ACC112 (cell line): ENCODE data around the gene TBX4.
"Not testable (repeated sequence)": the region's sequence is repeated elsewhere in the genome, so short reads cannot be mapped to it uniquely, and the experiment has no call there.

Experiments used
- H2AFZ ChIP-seq: fragments of 200-600 bp; sonication (generic); one replicate; pipeline ENCODE4 v1.6.0; 2017; ENCODE audit warnings: antibody characterized with exemption, low read length; ENCODE audit not compliant: unreplicated experiment
- H3K27ac ChIP-seq: fragments of 200-600 bp; sonication (generic); 2 replicates; pipeline ENCODE4 v1.5.1; 2014; ENCODE audit warnings: low read depth, mild to moderate bottlenecking, antibody characterized with exemption, low read length, moderate library complexity
- H3K27me3 ChIP-seq: fragments of 200-600 bp; sonication (generic); 2 replicates; pipeline ENCODE4 v1.6.1; 2014; ENCODE audit warnings: mild to moderate bottlenecking, antibody characterized with exemption, low read length, moderate library complexity, mixed read lengths; ENCODE audit not compliant: insufficient read depth
- H3K36me3 ChIP-seq: fragments of 200-600 bp; sonication (generic); 2 replicates; pipeline ENCODE4 v1.6.1; 2016; ENCODE audit warnings: mild to moderate bottlenecking, antibody characterized with exemption, low read length, moderate library complexity, mixed read lengths; ENCODE audit not compliant: insufficient read depth
- H3K4me1 ChIP-seq: fragments of 200-600 bp; sonication (generic); one replicate; pipeline ENCODE4 v1.6.1; 2016; ENCODE audit warnings: low read length, mixed read lengths; ENCODE audit not compliant: insufficient read depth, unreplicated experiment, control insufficient read depth
- H3K4me3 ChIP-seq: fragments of 200-600 bp; sonication (generic); 2 replicates; pipeline ENCODE4 v1.5.1; 2014; ENCODE audit warnings: mild to moderate bottlenecking, low read depth, low read length
- H3K79me2 ChIP-seq: fragments of 200-600 bp; sonication (generic); one replicate; pipeline ENCODE4 v1.6.0; 2016; ENCODE audit warnings: low read length; ENCODE audit not compliant: control insufficient read depth, unreplicated experiment, insufficient read depth

Gene TBX4

GRCh38 chr17:61507383-61508066 lies 55.3 kb downstream of the TBX4 start:
- Histone ChIP-seq H3K36me3 (no peaks in the 10 kb centered on the region), H3K4me3 (no peak overlapping the region), H3K4me1 (peaks cover 8% of the 10 kb centered on the region), H3K79me2 (no peaks in the 10 kb centered on the region), H3K27me3 (no peaks in the 10 kb centered on the region), H3K27ac (no peak overlapping the region), H2AFZ (no peak overlapping the region)

DNA sequence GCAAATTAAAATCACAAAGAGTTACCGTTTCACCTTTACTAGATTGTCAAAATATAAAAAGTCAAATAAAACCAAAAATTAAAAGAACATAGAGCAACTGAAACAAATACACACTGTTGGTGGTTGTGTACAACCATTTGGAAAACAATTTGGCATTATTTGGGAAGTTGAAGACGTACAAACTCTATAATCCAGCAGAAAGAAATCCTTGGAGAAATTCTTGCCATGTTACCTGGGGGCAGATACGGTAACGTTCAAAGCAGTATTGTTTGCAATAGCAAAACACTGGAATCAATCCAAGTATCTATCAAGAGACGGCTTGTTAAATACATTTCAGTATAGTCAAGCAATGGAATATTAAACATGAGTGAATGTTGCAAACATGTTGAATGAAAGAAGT lies 56.7 kb downstream of the TBX4 start:
- no peak overlapping the region for H2AFZ ChIP-seq
- H3K27me3 ChIP-seq, result no peaks in the 10 kb centered on the region
- H3K4me1 ChIP-seq, result peaks cover 8% of the 10 kb centered on the region
- no peaks in the 10 kb centered on the region for H3K79me2 ChIP-seq
- H3K36me3 ChIP-seq, result no peaks in the 10 kb centered on the region
- H3K27ac ChIP-seq, result no peak overlapping the region
- no peak overlapping the region for H3K4me3 ChIP-seq

DNA sequence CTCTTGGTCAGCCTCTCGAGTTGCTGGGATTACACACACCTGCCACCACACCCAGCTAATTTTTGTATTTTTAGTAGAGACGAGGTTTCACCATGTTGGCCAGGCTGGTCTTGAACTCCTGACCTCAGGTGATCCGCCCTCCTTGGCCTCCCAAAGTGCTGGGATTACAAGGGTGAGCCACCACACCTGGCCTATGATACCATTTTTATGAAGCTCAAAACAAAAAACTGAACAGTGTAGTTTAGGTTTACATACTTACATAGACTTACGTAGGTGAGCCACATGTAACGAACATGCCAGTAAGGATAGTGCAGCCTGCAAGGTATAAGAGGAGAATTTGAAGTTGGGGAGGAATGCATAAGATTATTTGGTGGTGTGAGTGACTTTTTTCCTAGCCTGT lies 57.2 kb downstream of the TBX4 start:
- not testable (repeated sequence) for H3K36me3 ChIP-seq, H3K27ac ChIP-seq, H3K4me3 ChIP-seq, H3K4me1 ChIP-seq, H2AFZ ChIP-seq, H3K79me2 ChIP-seq, H3K27me3 ChIP-seq

DNA sequence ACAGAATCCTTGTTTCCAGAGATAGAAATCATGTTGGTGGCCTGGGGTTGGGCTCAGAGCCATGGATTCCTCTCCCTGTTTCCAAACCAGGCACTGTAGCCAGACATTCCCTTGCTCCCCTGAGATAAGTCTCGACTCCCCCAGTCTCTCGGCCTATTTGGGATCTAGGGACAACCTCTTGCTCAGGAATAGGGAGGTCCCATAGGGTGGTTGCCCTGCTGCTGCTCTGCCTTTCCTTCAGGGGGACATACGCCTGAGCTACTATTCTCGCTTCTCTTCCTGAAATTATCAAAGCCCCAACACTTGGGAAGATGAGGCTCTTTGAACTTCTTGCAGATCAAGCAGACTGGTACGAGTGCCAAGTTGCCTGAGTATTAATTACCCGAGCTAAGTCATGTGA lies 58.0 kb downstream of the TBX4 start:
- H3K4me1 ChIP-seq, result no peaks in the 10 kb centered on the region
- no peaks in the 10 kb centered on the region for H3K79me2 ChIP-seq
- H3K4me3 ChIP-seq, result no peak overlapping the region
- no peak overlapping the region for H2AFZ ChIP-seq
- no peaks in the 10 kb centered on the region for H3K36me3 ChIP-seq
- H3K27ac ChIP-seq, result no peak overlapping the region
- no peaks in the 10 kb centered on the region for H3K27me3 ChIP-seq

DNA sequence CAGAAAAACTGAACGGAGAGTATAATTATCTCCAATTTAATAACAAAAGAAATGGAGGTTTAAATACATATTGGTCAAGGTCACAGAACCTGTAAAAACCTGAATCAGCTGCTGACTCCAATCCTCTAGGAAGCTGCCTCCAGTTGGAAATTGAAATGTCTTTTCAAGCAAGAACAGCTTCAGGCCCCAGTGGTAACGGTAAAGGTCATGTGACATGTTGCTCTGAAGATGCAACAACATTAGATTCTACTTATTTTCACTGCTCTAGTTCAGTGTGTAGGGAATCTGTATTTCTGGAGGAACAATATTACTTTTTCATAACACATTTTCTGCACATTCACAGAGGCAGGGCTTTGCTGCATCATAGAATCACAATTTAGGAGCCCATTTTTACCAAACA lies 58.8 kb downstream of the TBX4 start:
- no peaks in the 10 kb centered on the region for H3K36me3 ChIP-seq
- H3K4me3 ChIP-seq, result no peak overlapping the region
- H3K79me2 ChIP-seq, result no peaks in the 10 kb centered on the region
- no peaks in the 10 kb centered on the region for H3K27me3 ChIP-seq
- no peak overlapping the region for H3K27ac ChIP-seq
- H2AFZ ChIP-seq, result no peak overlapping the region
- H3K4me1 ChIP-seq, result no peaks in the 10 kb centered on the region

- Histone ChIP-seq H2AFZ (no peak overlapping the region), H3K4me3 (no peak overlapping the region), H3K27me3 (no peaks in the 10 kb centered on the region), H3K4me1 (no peaks in the 10 kb centered on the region), H3K27ac (no peak overlapping the region), H3K36me3 (no peaks in the 10 kb centered on the region), H3K79me2 (no peaks in the 10 kb centered on the region)
These were observed 59.4 kb downstream of the TBX4 start for GRCh38 chr17:61511480-61512182.

DNA sequence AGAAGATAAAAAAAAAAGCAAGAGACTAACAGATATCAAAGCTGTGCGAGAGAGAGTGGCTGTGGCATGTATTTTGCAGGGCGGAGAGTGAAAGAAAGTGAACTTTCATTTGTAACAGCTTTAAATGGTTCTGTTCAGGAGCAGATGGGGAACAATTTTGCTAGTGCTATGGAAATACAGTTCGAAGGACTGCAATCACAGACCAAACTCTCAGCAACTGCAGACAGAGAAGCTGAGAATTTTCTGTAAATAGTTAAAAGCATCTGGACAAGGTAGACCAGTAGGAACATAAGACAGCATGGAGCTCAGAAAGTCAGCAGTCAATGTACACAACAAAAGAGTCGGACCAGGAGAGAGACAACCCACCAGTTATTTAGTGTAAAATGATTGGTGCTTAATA lies 62.3 kb downstream of the TBX4 start:
- Histone ChIP-seq H2AFZ (no peak overlapping the region), H3K4me3 (no peak overlapping the region)

DNA sequence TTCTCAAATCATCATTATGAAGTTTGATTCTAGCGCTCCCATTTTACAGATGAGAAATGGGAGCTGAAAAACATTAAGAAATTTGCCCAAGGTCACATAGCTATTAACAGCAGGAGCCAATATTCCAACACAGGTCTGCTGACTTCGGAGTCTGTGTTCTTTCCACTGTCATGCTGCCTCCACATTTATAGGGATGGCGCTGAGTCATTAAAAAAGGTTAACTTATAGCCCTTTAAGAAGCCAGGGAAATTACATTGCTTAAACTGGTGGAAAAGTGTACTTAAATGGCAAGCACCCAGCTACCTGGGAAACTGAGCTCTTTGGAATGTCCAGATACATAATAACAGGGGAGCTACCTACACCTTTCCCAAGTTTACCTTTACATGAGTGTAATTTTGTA lies 65.0 kb downstream of the TBX4 start:
- H3K27me3 ChIP-seq, result no peaks in the 10 kb centered on the region
- no peaks in the 10 kb centered on the region for H3K4me1 ChIP-seq
- H2AFZ ChIP-seq, result no peak overlapping the region
- no peak overlapping the region for H3K4me3 ChIP-seq
- no peaks in the 10 kb centered on the region for H3K79me2 ChIP-seq
- H3K27ac ChIP-seq, result no peak overlapping the region
- no peaks in the 10 kb centered on the region for H3K36me3 ChIP-seq

More for the DNA sequence above, 62.3 kb downstream of the TBX4 start:
- Histone ChIP-seq H3K79me2 (no peaks in the 10 kb centered on the region), H3K27ac (no peak overlapping the region), H3K36me3 (no peaks in the 10 kb centered on the region), H3K4me1 (no peaks in the 10 kb centered on the region), H3K27me3 (no peaks in the 10 kb centered on the region)

- no peaks in the 10 kb centered on the region for H3K27me3 ChIP-seq
- no peaks in the 10 kb centered on the region for H3K79me2 ChIP-seq
- no peak overlapping the region for H3K4me3 ChIP-seq
- H3K36me3 ChIP-seq, result no peaks in the 10 kb centered on the region
- H2AFZ ChIP-seq, result no peak overlapping the region
- H3K4me1 ChIP-seq, result no peaks in the 10 kb centered on the region
- no peak overlapping the region for H3K27ac ChIP-seq
These were observed 65.8 kb downstream of the TBX4 start for GRCh38 chr17:61517843-61518606.

DNA sequence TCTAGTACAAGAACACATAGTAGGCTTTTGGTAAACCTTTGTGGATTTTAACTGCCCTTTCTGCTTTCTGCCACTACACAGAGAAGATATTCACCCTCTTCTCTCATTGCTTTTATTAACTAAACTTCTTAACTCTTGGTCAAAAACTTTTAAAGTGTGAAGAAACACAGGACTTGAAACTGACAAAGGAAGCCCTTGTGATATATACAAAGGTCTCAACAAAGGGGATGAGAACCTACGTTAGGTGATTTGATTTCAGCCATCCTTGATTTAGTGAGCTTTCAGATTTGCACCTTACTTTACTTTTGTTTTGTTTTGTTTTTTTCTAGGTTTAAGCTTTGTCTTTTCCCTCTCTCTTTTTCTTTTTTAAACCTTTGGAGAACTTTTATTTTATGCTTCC lies 66.9 kb downstream of the TBX4 start:
- Histone ChIP-seq H3K79me2 (no peaks in the 10 kb centered on the region), H3K4me1 (no peaks in the 10 kb centered on the region), H3K36me3 (no peaks in the 10 kb centered on the region), H3K27me3 (peaks cover 6% of the 10 kb centered on the region; the same call in 1 of the 2 replicates), H3K4me3 (no peak overlapping the region), H3K27ac (no peak overlapping the region), H2AFZ (no peak overlapping the region)
